IPS DF 4.7 (cell line): ENCODE results near the gene ALKBH7.

Experiments used
- DNase-seq: peaks from one replicate; pipeline ENCODE4 v3.0.0-alpha.2; 2013; ENCODE audit warnings: low spot score; ENCODE audit errors: extremely low read depth

The ALKBH7 gene

DNA sequence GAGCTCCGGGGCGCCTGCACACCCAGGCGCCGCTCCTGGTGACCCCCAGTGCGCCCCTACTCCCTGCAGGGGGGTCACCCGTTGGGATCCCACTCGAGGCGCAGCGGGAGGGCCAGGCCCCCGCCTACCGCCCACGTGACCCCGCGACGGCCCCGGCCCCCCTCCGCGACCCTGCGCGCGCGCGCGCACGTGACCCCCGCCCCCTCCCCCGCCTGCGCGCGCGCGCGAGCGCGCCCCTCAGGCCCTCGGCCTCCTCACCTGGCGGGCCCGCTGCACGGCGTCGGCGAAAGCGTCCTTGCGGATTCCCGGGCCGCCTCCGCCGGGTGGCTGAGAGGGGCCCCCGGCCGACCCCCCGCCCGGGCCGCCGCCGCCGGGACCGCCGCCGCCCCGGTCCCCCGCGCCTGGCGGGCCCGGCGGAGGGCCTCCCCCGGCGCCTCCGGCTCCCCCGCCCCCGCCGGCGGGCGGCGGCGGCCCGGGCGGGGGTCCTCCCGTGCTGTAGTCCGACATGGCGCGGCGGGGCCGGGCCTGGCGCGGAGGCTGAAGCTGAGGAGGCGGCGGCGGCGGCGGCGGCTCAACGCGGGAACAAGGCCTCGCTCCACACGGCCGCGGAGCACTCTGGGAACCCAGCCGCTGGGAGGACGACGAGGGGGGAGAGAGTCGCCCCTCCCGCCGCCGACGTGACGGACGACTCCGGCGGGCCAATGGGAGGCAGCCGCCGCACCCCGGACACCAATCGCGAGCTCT lies 51.8 kb downstream of the ALKBH7 start, which contains the start of gene KHSRP:
TSS of gene KHSRP (minus strand) at position 617 of the 744 bp plus-strand sequence. CDS start at position 507, 110 bp downstream.
- no peak for DNase-seq
